SK-N-SH treated with all-trans-retinoic acid at 6 μM for 48 hours (cell line): ENCODE measurements around the gene FBXL17.

Experiments used
- ATAC-seq: fragments of 200-7000 bp; cut with Tn5 transposase; 3 replicates; pipeline ENCODE4 v1.9.1; 2020; ENCODE audit warnings: mild to moderate bottlenecking, moderate library complexity
- ARNTL ChIP-seq: fragments of 450-650 bp; formaldehyde crosslinking; IDR thresholded peaks from 2 replicates; pipeline ENCODE4 v1.5.0; 2020; ENCODE audit warnings: low read depth, mild to moderate bottlenecking, moderate library complexity, borderline replicate concordance
- BACH2 ChIP-seq: fragments of 250-450 bp; sonication (Bioruptor Pico); IDR thresholded peaks from 2 replicates; pipeline ENCODE4 v1.9.0; 2021; ENCODE audit warnings: mild to moderate bottlenecking, borderline replicate concordance
- CSDC2 ChIP-seq: fragments of 250-450 bp; sonication (Bioruptor Pico); IDR thresholded peaks from 2 replicates; pipeline ENCODE4 v1.5.0; 2020; ENCODE audit warnings: mild to moderate bottlenecking, moderate library complexity
- CSRNP3 ChIP-seq: fragments of 250-450 bp; sonication (Bioruptor Pico); IDR thresholded peaks from 2 replicates; pipeline ENCODE4 v1.5.1; 2021; ENCODE audit warnings: mild to moderate bottlenecking, moderate library complexity
- ESRRG ChIP-seq: fragments of 250-450 bp; sonication (Bioruptor Pico); IDR thresholded peaks from 2 replicates; pipeline ENCODE4 v1.6.1; 2021; ENCODE audit warnings: mild to moderate bottlenecking
- GLIS3 ChIP-seq: fragments of 250-450 bp; sonication (Bioruptor Pico); IDR thresholded peaks from 2 replicates; pipeline ENCODE4 v1.5.0; 2020; ENCODE audit warnings: mild to moderate bottlenecking, moderate library complexity
- ISL1 ChIP-seq: fragments of 250-450 bp; sonication (Bioruptor Pico); IDR thresholded peaks from 2 replicates; pipeline ENCODE4 v2.1.2; 2022; ENCODE audit warnings: mild to moderate bottlenecking, moderate library complexity
- OSR1 ChIP-seq: fragments of 250-450 bp; sonication (Bioruptor Pico); IDR thresholded peaks from 2 replicates; pipeline ENCODE4 v1.8.0; 2022; ENCODE audit warnings: moderate library complexity, mild to moderate bottlenecking, inconsistent platforms
- PPARA ChIP-seq: fragments of 250-450 bp; sonication (Bioruptor Pico); IDR thresholded peaks from 2 replicates; pipeline ENCODE4 v1.5.0; 2020; ENCODE audit warnings: mild to moderate bottlenecking, borderline replicate concordance
- RARB ChIP-seq: fragments of 250-450 bp; sonication (Bioruptor Pico); IDR thresholded peaks from 2 replicates; pipeline ENCODE4 v1.8.0; 2021; ENCODE audit warnings: mild to moderate bottlenecking, moderate library complexity
- SNAI2 ChIP-seq: fragments of 250-450 bp; sonication (Bioruptor Pico); IDR thresholded peaks from 2 replicates; pipeline ENCODE4 v1.5.0; 2020; ENCODE audit warnings: mild to moderate bottlenecking, moderate library complexity
- TCF4 ChIP-seq: fragments of 250-450 bp; sonication (Bioruptor Pico); IDR thresholded peaks from 2 replicates; pipeline ENCODE4 v1.8.0; 2021; ENCODE audit warnings: mild to moderate bottlenecking, moderate library complexity, borderline replicate concordance
- TOX ChIP-seq: fragments of 250-450 bp; sonication (Bioruptor Pico); IDR thresholded peaks from 2 replicates; pipeline ENCODE4 v1.8.0; 2021; ENCODE audit warnings: mild to moderate bottlenecking, moderate library complexity, borderline replicate concordance
- TSHZ2 ChIP-seq: fragments of 250-450 bp; sonication (Bioruptor Pico); IDR thresholded peaks from 2 replicates; pipeline ENCODE4 v1.5.0; 2020; ENCODE audit warnings: mild to moderate bottlenecking, moderate library complexity
- ZC3H10 ChIP-seq: fragments of 250-450 bp; sonication (Bioruptor Pico); IDR thresholded peaks from 2 replicates; pipeline ENCODE4 v1.5.1; 2021; ENCODE audit warnings: mild to moderate bottlenecking, moderate library complexity
- ZFP3 ChIP-seq: fragments of 250-450 bp; sonication (Bioruptor Pico); IDR thresholded peaks from 2 replicates; pipeline ENCODE4 v1.5.0; 2020; ENCODE audit warnings: mild to moderate bottlenecking, moderate library complexity
- ZFP30 ChIP-seq: fragments of 450-650 bp; formaldehyde crosslinking; IDR thresholded peaks from 2 replicates; pipeline ENCODE4 v1.5.0; 2022; ENCODE audit warnings: mild to moderate bottlenecking, moderate library complexity
- ZNF565 ChIP-seq: fragments of 450-650 bp; formaldehyde crosslinking; conservative IDR thresholded peaks from 2 replicates; pipeline ENCODE4 v1.5.0; 2020; ENCODE audit warnings: low read depth, mild to moderate bottlenecking, moderate library complexity
- ZNF70 ChIP-seq: fragments of 450-650 bp; formaldehyde crosslinking; IDR thresholded peaks from 2 replicates; pipeline ENCODE4 v1.5.0; 2020; ENCODE audit warnings: mild to moderate bottlenecking, moderate library complexity
- ZNF8 ChIP-seq: fragments of 450-650 bp; formaldehyde crosslinking; IDR thresholded peaks from 2 replicates; pipeline ENCODE4 v1.5.0; 2020; ENCODE audit warnings: mild to moderate bottlenecking, moderate library complexity
- TF ChIP-seq, protein P1 (sequence below): fragments of 250-450 bp; sonication (Bioruptor Pico); IDR thresholded peaks from 2 replicates; pipeline ENCODE4 v1.8.0; 2020; ENCODE audit warnings: mild to moderate bottlenecking, moderate library complexity, borderline replicate concordance
- TF ChIP-seq, protein P2 (sequence below): fragments of 250-450 bp; sonication (Bioruptor Pico); IDR thresholded peaks from 2 replicates; pipeline ENCODE4 v1.8.0; 2021; ENCODE audit warnings: low read depth, mild to moderate bottlenecking, moderate library complexity, borderline replicate concordance
- TF ChIP-seq, protein P3 (sequence below): fragments of 250-450 bp; sonication (Bioruptor Pico); IDR thresholded peaks from 2 replicates; pipeline ENCODE4 v1.5.1; 2020; ENCODE audit warnings: low read depth, mild to moderate bottlenecking, moderate library complexity

Gene FBXL17

GRCh38 chr5:108421713-108422112 is 39.8 kb upstream of the FBXL17 start (continued):
- no peak for TF ChIP-seq PPARA (CRISPR knock-in tag)
- no peak for TF ChIP-seq ISL1
- TF ChIP-seq ESRRG = no peak
- no peak for TF ChIP-seq TOX (CRISPR knock-in tag)
- TF ChIP-seq GLIS3 (CRISPR knock-in tag) = no peak

DNA sequence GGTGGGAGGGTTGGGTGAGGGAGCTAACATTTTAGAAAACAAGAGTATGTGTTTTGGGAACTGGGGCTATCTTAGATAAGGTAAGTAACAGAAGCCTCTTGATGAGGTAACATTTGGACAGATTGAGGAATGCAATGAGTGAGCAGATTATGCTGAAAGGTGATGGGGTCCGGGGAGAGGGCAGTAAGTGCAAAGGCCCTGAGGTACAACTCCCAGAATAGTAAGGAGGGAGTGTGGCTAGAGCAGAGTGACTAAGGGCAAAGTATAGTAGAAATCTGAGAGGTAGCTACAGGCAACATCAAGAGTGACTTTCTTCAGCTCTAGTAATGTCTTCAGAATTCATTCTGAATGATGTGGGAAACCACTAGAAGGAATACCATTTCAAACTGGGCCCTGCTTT is 38.9 kb upstream of the FBXL17 start:
- no peak for TF ChIP-seq CSDC2
- no peak for TF ChIP-seq TSHZ2 (CRISPR knock-in tag)
- TF ChIP-seq PPARA (CRISPR knock-in tag) = no peak
- no peak for TF ChIP-seq TOX (CRISPR knock-in tag)
- no peak for TF ChIP-seq ZC3H10 (CRISPR knock-in tag)
- no peak for TF ChIP-seq OSR1 (CRISPR knock-in tag)
- TF ChIP-seq ZNF565 = no peak
- TF ChIP-seq ZFP30 (CRISPR knock-in tag) = no peak
- no peak for TF ChIP-seq RARB (CRISPR knock-in tag)
- TF ChIP-seq, protein P1, sequence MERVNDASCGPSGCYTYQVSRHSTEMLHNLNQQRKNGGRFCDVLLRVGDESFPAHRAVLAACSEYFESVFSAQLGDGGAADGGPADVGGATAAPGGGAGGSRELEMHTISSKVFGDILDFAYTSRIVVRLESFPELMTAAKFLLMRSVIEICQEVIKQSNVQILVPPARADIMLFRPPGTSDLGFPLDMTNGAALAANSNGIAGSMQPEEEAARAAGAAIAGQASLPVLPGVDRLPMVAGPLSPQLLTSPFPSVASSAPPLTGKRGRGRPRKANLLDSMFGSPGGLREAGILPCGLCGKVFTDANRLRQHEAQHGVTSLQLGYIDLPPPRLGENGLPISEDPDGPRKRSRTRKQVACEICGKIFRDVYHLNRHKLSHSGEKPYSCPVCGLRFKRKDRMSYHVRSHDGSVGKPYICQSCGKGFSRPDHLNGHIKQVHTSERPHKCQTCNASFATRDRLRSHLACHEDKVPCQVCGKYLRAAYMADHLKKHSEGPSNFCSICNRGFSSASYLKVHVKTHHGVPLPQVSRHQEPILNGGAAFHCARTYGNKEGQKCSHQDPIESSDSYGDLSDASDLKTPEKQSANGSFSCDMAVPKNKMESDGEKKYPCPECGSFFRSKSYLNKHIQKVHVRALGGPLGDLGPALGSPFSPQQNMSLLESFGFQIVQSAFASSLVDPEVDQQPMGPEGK (CRISPR knock-in tag) = no peak
- TF ChIP-seq CSRNP3 = no peak
- TF ChIP-seq SNAI2 (CRISPR knock-in tag) = no peak
- TF ChIP-seq GLIS3 (CRISPR knock-in tag) = no peak
- no peak for TF ChIP-seq ISL1
- TF ChIP-seq, all 23 proteins: peak for 0
- ATAC-seq = no peak

DNA sequence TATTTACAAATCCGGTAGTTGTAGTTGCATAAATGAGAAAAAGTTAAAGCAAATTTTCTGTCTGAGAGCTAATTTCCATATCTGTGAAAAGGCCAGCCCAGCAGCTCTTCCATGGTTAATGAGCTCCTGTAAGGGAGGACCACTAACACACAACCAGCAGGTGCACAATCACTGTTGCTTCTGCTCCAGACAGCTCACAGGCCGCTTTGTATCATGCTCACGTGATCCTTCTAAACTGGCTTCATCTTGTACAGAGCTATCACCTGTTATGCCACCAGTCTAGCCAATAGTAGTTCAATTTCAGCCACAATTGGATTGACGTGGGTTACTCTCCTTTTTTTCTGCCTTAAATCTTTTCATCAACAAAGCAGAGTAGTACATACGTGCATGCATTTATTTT is 38.3 kb upstream of the FBXL17 start:
- ATAC-seq = no peak
- TF ChIP-seq ZFP30 (CRISPR knock-in tag) (no peak), RARB (CRISPR knock-in tag) (no peak), GLIS3 (CRISPR knock-in tag) (no peak), TOX (CRISPR knock-in tag) (no peak), PPARA (CRISPR knock-in tag) (no peak), ZFP3 (no peak), ARNTL (CRISPR knock-in tag) (no peak), ZC3H10 (CRISPR knock-in tag) (no peak), ISL1 (no peak), TCF4 (CRISPR knock-in tag) (no peak), ZNF8 (CRISPR knock-in tag) (no peak), BACH2 (CRISPR knock-in tag) (no peak), CSDC2 (no peak), ZNF70 (CRISPR knock-in tag) (no peak), SNAI2 (CRISPR knock-in tag) (no peak), ESRRG (no peak), TSHZ2 (CRISPR knock-in tag) (no peak)
- TF ChIP-seq, protein P2, sequence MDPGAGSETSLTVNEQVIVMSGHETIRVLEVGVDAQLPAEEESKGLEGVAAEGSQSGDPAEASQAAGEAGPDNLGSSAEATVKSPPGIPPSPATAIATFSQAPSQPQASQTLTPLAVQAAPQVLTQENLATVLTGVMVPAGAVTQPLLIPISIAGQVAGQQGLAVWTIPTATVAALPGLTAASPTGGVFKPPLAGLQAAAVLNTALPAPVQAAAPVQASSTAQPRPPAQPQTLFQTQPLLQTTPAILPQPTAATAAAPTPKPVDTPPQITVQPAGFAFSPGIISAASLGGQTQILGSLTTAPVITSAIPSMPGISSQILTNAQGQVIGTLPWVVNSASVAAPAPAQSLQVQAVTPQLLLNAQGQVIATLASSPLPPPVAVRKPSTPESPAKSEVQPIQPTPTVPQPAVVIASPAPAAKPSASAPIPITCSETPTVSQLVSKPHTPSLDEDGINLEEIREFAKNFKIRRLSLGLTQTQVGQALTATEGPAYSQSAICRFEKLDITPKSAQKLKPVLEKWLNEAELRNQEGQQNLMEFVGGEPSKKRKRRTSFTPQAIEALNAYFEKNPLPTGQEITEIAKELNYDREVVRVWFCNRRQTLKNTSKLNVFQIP = no peak
- TF ChIP-seq, protein P1 (CRISPR knock-in tag) = no peak
- TF ChIP-seq, protein P3, sequence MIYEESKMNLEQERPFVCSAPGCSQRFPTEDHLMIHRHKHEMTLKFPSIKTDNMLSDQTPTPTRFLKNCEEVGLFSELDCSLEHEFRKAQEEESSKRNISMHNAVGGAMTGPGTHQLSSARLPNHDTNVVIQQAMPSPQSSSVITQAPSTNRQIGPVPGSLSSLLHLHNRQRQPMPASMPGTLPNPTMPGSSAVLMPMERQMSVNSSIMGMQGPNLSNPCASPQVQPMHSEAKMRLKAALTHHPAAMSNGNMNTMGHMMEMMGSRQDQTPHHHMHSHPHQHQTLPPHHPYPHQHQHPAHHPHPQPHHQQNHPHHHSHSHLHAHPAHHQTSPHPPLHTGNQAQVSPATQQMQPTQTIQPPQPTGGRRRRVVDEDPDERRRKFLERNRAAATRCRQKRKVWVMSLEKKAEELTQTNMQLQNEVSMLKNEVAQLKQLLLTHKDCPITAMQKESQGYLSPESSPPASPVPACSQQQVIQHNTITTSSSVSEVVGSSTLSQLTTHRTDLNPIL (CRISPR knock-in tag) = no peak
- TF ChIP-seq, all 23 proteins: peak for 0
